WERI-Rb-1 (cell line): ENCODE measurements around the gene IGF1R.

Source experiments
- DNase-seq: peaks from one replicate; pipeline ENCODE4 v3.0.0-alpha.2; 2020
- H3K27ac ChIP-seq: fragments of 250-450 bp; sonication (Bioruptor Pico); 2 replicates; pipeline ENCODE4 v1.5.1; 2020; ENCODE audit warnings: mild to moderate bottlenecking, moderate library complexity
- H3K27me3 ChIP-seq: fragments of 250-450 bp; sonication (Bioruptor Pico); 2 replicates; pipeline ENCODE4 v1.5.1; 2021; ENCODE audit warnings: mild to moderate bottlenecking, low read depth, moderate library complexity; ENCODE audit not compliant: insufficient read depth, severe bottlenecking
- H3K36me3 ChIP-seq: fragments of 250-450 bp; sonication (Bioruptor Pico); 2 replicates; pipeline ENCODE4 v1.5.1; 2020; ENCODE audit warnings: mild to moderate bottlenecking, moderate library complexity
- H3K4me3 ChIP-seq: 2 replicates; pipeline ENCODE4 v1.5.1; 2011; ENCODE audit warnings: low read depth, mild to moderate bottlenecking, control low read depth, low read length
- H3K9me3 ChIP-seq: fragments of 250-450 bp; sonication (Bioruptor Pico); 2 replicates; pipeline ENCODE4 v1.5.1; 2021; ENCODE audit warnings: mild to moderate bottlenecking, moderate library complexity; ENCODE audit not compliant: severe bottlenecking
- TF ChIP-seq, protein P1 (sequence below): IDR thresholded peaks from 2 replicates; pipeline ENCODE4 v1.5.1; 2011; ENCODE audit warnings: low read depth, mild to moderate bottlenecking, control low read depth, inconsistent platforms, low read length

Gene IGF1R

GRCh38 chr15:98647774-98648653 lies at the start of gene IGF1R:
TSS of gene IGF1R (plus strand) at chr15:98648539. CDS start at chr15:98649582, 1,043 bp downstream.
- Histone ChIP-seq H3K9me3 (no peaks in the 10 kb centered on the region), H3K36me3 (no peaks in the 10 kb centered on the region), H3K27ac (peak within 1 kb of the TSS; percentile 94), H3K4me3 (peak within 1 kb of the TSS; percentile 94), H3K27me3 (peaks cover 29% of the 10 kb centered on the region)
- DNase-seq, result peak; percentile 79
- TF ChIP-seq, protein P1, sequence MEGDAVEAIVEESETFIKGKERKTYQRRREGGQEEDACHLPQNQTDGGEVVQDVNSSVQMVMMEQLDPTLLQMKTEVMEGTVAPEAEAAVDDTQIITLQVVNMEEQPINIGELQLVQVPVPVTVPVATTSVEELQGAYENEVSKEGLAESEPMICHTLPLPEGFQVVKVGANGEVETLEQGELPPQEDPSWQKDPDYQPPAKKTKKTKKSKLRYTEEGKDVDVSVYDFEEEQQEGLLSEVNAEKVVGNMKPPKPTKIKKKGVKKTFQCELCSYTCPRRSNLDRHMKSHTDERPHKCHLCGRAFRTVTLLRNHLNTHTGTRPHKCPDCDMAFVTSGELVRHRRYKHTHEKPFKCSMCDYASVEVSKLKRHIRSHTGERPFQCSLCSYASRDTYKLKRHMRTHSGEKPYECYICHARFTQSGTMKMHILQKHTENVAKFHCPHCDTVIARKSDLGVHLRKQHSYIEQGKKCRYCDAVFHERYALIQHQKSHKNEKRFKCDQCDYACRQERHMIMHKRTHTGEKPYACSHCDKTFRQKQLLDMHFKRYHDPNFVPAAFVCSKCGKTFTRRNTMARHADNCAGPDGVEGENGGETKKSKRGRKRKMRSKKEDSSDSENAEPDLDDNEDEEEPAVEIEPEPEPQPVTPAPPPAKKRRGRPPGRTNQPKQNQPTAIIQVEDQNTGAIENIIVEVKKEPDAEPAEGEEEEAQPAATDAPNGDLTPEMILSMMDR, result no peak

DNA sequence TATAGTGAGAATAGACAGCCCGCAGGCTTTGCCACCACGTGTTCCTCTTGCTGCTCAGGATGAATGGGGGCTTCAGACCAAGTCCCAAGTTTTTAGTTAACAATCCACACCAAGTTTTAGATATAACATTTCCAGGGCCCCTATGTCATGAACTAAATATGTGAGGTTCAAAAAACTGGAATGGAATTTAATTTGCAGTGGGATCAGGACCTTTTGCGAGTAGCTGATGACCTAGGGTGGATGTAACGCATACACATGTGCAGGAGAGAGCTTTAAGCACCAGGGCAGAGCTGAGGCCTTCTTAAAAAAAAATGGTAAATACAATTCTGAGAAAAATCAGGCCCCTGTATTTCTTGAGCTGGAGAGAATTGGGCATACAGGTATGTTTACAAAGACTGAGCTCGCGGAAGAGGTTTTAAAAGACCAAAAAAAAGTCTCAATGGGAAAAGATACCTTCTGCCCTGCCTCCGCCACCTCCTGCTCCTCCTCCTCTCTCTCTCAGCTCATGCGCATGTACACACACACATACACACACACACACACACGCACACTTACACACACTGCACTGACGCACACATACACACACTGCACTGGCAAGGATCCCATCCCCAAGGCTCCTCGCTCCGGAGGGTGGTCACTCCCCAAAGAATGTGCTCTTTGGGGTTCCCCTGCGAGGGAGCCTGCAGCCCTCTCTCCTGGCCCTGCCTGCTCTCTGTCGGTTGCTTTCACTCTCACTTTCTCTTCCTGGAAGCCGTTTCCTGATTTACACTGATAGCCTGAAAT lies 48.2 kb upstream of the IGF1R start:
- Histone ChIP-seq H3K9me3 (no peaks in the 10 kb centered on the region), H3K27ac (no peak overlapping the region), H3K4me3 (no peak overlapping the region), H3K36me3 (no peaks in the 10 kb centered on the region), H3K27me3 (peaks cover 85% of the 10 kb centered on the region)
- TF ChIP-seq, protein P1, result no peak
- no peak for DNase-seq

GRCh38 chr15:98604983-98605382 lies 43.4 kb upstream of the IGF1R start:
- TF ChIP-seq, protein P1, result no peak
- H3K4me3 ChIP-seq, result no peak overlapping the region
- no peaks in the 10 kb centered on the region for H3K9me3 ChIP-seq
- DNase-seq, result no peak
- no peaks in the 10 kb centered on the region for H3K36me3 ChIP-seq
- H3K27me3 ChIP-seq, result peaks cover 84% of the 10 kb centered on the region
- H3K27ac ChIP-seq, result no peak overlapping the region

- DNase-seq, result no peak
These were observed 39.0 kb upstream of the IGF1R start for GRCh38 chr15:98609144-98609852.

DNA sequence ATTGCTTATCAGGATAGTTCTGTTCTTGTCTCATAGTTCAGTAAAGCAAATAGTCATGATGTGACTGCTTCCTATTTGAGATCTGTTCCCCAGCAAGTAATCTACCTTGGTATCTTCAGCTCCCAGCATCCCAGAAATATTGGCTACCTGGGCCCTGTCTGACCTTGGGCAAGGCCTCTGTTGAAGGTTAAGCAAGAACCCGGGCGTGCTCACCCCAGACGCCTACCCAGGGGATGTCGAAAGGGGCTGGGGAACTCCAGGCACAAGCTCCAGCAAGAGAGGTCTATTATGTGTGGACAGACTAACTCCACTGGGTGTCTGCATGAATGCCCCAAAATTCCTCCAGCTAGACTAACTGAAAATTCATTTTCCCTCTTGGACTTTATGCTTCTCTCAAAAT lies 37.3 kb upstream of the IGF1R start:
- H3K36me3 ChIP-seq, result no peaks in the 10 kb centered on the region
- TF ChIP-seq, protein P1, result no peak
- DNase-seq, result no peak

More at GRCh38 chr15:98609144-98609852, 39.0 kb upstream of the IGF1R start:
- no peak overlapping the region for H3K4me3 ChIP-seq
- peaks cover 83% of the 10 kb centered on the region for H3K27me3 ChIP-seq
- TF ChIP-seq, protein P1, result no peak
- H3K27ac ChIP-seq, result no peak overlapping the region
- no peaks in the 10 kb centered on the region for H3K36me3 ChIP-seq
- H3K9me3 ChIP-seq, result no peaks in the 10 kb centered on the region

More for the DNA sequence above, 37.3 kb upstream of the IGF1R start:
- no peak overlapping the region for H3K4me3 ChIP-seq
- no peak overlapping the region for H3K27ac ChIP-seq
- peaks cover 82% of the 10 kb centered on the region for H3K27me3 ChIP-seq
- H3K9me3 ChIP-seq, result no peaks in the 10 kb centered on the region
